ENCODE measurements around the gene SOAT2. TPM values are rescaled to one million over a fixed set of nuclear protein-coding genes. Genes with fewer than 3 reads are reported as not detected.

SOAT2 gene
- polyA plus RNA-seq, 1 donor (not counting 4 experiments of a cell fraction or from before 2014, with no cell fraction given): not detected

DNA sequence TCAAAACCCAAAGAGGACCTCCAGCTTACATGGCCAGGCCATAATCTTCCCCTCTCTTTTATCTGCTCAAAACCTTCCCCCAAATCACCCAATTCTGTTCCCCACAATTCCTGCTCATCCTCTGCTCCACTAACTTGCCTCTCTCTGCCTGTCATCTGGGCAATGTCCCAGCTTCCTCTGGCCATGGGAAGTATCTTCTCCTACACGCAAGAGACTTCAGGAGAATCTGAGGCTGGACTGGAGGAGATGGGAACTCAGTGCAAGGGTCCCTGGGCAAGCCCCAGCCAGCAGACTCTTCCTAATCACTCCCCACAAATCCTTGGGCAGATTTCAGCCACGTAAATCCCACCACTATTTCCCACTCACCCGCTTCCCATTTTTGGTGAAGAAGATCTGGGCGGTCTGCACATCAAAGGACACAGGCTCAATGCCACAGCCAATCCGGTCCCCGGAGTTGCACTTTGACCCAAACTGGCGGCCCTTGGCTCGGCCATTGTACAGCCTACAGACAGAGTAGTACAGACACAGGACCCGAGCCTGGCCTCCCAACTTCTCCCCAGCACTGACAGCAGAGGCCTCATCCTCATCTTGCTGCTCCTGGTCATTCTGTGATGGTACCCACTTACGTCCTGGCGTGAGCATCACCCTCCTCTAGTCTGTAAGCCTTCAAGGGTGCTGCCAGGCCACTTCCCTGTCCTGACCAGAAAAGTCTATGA lies 28.8 kb upstream of the SOAT2 start:
- H3K9me1 ChIP-seq (ENCODE audit: control insufficient read depth, extremely low read depth, insufficient read depth, low read length): peaks cover 7% of the 10 kb centered on the region
- no peak overlapping the region for H3K27ac ChIP-seq (ENCODE audit: control insufficient read depth, insufficient read depth, low read length)
- dilution Hi-C loops (cut with MboI; ENCODE audit: extremely low pct_ligation_motif_present, low sequenced_read_pairs): no loop called here
- no peaks in the 10 kb centered on the region for H4K20me1 ChIP-seq (ENCODE audit: control insufficient read depth, extremely low read depth, insufficient read depth, low read length)
- H3K9me3 ChIP-seq (ENCODE audit: control insufficient read depth, low read depth, low read length): no peaks in the 10 kb centered on the region
- TF ChIP-seq, protein P1, sequence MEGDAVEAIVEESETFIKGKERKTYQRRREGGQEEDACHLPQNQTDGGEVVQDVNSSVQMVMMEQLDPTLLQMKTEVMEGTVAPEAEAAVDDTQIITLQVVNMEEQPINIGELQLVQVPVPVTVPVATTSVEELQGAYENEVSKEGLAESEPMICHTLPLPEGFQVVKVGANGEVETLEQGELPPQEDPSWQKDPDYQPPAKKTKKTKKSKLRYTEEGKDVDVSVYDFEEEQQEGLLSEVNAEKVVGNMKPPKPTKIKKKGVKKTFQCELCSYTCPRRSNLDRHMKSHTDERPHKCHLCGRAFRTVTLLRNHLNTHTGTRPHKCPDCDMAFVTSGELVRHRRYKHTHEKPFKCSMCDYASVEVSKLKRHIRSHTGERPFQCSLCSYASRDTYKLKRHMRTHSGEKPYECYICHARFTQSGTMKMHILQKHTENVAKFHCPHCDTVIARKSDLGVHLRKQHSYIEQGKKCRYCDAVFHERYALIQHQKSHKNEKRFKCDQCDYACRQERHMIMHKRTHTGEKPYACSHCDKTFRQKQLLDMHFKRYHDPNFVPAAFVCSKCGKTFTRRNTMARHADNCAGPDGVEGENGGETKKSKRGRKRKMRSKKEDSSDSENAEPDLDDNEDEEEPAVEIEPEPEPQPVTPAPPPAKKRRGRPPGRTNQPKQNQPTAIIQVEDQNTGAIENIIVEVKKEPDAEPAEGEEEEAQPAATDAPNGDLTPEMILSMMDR (optimal IDR thresholded peaks at IDR 0.05 in 1 of 3, IDR thresholded peaks at IDR 0.05 in 1 of 3, conservative IDR thresholded peaks at IDR 0.05 in 1 of 3; ENCODE audit: extremely low read depth in 1 of 3, insufficient read depth in 2 of 3, low read length in 3 of 3): no peak
- TF ChIP-seq EZH2 (IDR thresholded peaks at IDR 0.05; ENCODE audit: low read length): no peak
- no peak for FAIRE-seq
- H3K36me3 ChIP-seq (ENCODE audit: control insufficient read depth in 2 of 2, extremely low read depth in 1 of 2, insufficient read depth in 2 of 2, low read length in 2 of 2): peaks cover 26 to 31% of the 10 kb centered on the region in 2 experiments
- no peak overlapping the region for H3K4me2 ChIP-seq (ENCODE audit: control insufficient read depth, extremely low read depth, insufficient read depth, low read depth, low read length)
- no peak overlapping the region for H3K9ac ChIP-seq (ENCODE audit: control insufficient read depth, extremely low read depth, insufficient read depth, low read length)
- H2AFZ ChIP-seq (ENCODE audit: control insufficient read depth, low read length): no peak overlapping the region
- no peak overlapping the region for H3K4me3 ChIP-seq (ENCODE audit: control insufficient read depth in 2 of 3, extremely low read depth in 1 of 3, insufficient read depth in 2 of 3, low read depth in 1 of 3, low read length in 3 of 3)
- no peak for DNase-seq (ENCODE audit: low read depth, low spot score)
- H3K79me2 ChIP-seq (ENCODE audit: control insufficient read depth, insufficient read depth, low read length): peaks cover 11% of the 10 kb centered on the region
- H3K4me1 ChIP-seq (ENCODE audit: control insufficient read depth, extremely low read depth, insufficient read depth, low read length): peaks cover 21% of the 10 kb centered on the region
- no peaks in the 10 kb centered on the region for H3K27me3 ChIP-seq (ENCODE audit: control insufficient read depth, extremely low read depth, insufficient read depth, low read length)

DNA sequence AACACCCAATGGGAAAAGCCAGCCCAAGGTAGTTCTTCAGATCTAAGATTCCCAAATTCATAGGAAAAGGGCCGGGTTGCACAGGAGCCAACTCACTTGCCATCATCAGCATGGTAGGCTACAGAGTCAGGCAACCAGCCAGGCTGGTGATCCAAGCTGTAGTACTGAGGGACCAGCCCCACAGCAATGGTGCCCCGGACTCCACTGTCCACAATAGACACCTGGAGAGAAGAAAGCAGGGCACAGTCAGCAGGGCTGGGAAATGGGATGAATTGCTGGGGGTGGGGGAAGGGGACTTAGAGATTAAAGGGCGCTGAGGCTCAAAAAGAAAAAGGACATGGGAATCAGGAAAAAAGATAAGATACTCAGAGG lies 28.3 kb upstream of the SOAT2 start:
- no peak for DNase-seq (ENCODE audit: low read depth, low spot score)
- H3K79me2 ChIP-seq (ENCODE audit: control insufficient read depth, insufficient read depth, low read length): peaks cover 11% of the 10 kb centered on the region
- FAIRE-seq: no peak
- dilution Hi-C loops (cut with MboI; ENCODE audit: extremely low pct_ligation_motif_present, low sequenced_read_pairs): no loop called here
- peaks cover 25 to 31% of the 10 kb centered on the region in 2 experiments for H3K36me3 ChIP-seq (ENCODE audit: control insufficient read depth in 2 of 2, extremely low read depth in 1 of 2, insufficient read depth in 2 of 2, low read length in 2 of 2)
- no peaks in the 10 kb centered on the region for H3K27me3 ChIP-seq (ENCODE audit: control insufficient read depth, extremely low read depth, insufficient read depth, low read length)
- no peak overlapping the region for H3K4me2 ChIP-seq (ENCODE audit: control insufficient read depth, extremely low read depth, insufficient read depth, low read depth, low read length)
- H2AFZ ChIP-seq (ENCODE audit: control insufficient read depth, low read length): no peak overlapping the region
- peaks cover 24% of the 10 kb centered on the region for H3K4me1 ChIP-seq (ENCODE audit: control insufficient read depth, extremely low read depth, insufficient read depth, low read length)
- no peak overlapping the region for H3K27ac ChIP-seq (ENCODE audit: control insufficient read depth, insufficient read depth, low read length)
- H4K20me1 ChIP-seq (ENCODE audit: control insufficient read depth, extremely low read depth, insufficient read depth, low read length): no peaks in the 10 kb centered on the region
- no peaks in the 10 kb centered on the region for H3K9me3 ChIP-seq (ENCODE audit: control insufficient read depth, low read depth, low read length)
- no peak overlapping the region for H3K4me3 ChIP-seq (ENCODE audit: control insufficient read depth in 2 of 3, extremely low read depth in 1 of 3, insufficient read depth in 2 of 3, low read depth in 1 of 3, low read length in 3 of 3)
- no peak for TF ChIP-seq EZH2 (IDR thresholded peaks at IDR 0.05; ENCODE audit: low read length)
- TF ChIP-seq, protein P1 (optimal IDR thresholded peaks at IDR 0.05 in 1 of 3, IDR thresholded peaks at IDR 0.05 in 1 of 3, conservative IDR thresholded peaks at IDR 0.05 in 1 of 3; ENCODE audit: extremely low read depth in 1 of 3, insufficient read depth in 2 of 3, low read length in 3 of 3): no peak
- peaks cover 7% of the 10 kb centered on the region for H3K9me1 ChIP-seq (ENCODE audit: control insufficient read depth, extremely low read depth, insufficient read depth, low read length)
- no peak overlapping the region for H3K9ac ChIP-seq (ENCODE audit: control insufficient read depth, extremely low read depth, insufficient read depth, low read length)

All from keratinocyte (primary cell).